ENCODE measurements around the gene CYP1B1. TPM values are rescaled to one million over a fixed set of nuclear protein-coding genes. Genes with fewer than 3 reads are reported as not detected.

The CYP1B1 gene
- total RNA-seq, 2 experiments from 2014 or later = 0.14 to 0.17 TPM

GRCh38 chr2:38056216-38056615 is 19.7 kb downstream of the CYP1B1 start:
- Histone ChIP-seq H3K4me1 (ENCODE audit: insufficient read depth, low read length) (no peaks in the 10 kb centered on the region), H3K9me3 (ENCODE audit: control insufficient read depth in 1 of 2, insufficient read depth in 1 of 2, low read length in 2 of 2) (no peaks in the 10 kb centered on the region), H3K4me3 (ENCODE audit: low read length) (no peak overlapping the region), H3K36me3 (ENCODE audit: insufficient read depth, low read length) (no peaks in the 10 kb centered on the region), H3K27me3 (ENCODE audit: control insufficient read depth in 1 of 2, insufficient read depth in 2 of 2, low read length in 2 of 2) (peaks cover 7% of the 10 kb centered on the region in 2 experiments), H3K27ac (ENCODE audit: low read depth in 1 of 2, low read length in 2 of 2) (no peak overlapping the region)
- no peaks in the 10 kb centered on the region for H3K9me3 Mint-ChIP-seq
- peaks cover 6% of the 10 kb centered on the region for H3K4me1 Mint-ChIP-seq (ENCODE audit: low read depth)
- TF ChIP-seq CTCF (IDR thresholded peaks at IDR 0.05) = no peak
- H3K27ac Mint-ChIP-seq = no peak overlapping the region
- H3K36me3 Mint-ChIP-seq (ENCODE audit: low read depth) = no peaks in the 10 kb centered on the region
- no peak overlapping the region for H3K4me3 Mint-ChIP-seq
- intact Hi-C loops (cut with DNase I, micrococcal nuclease) = no loop called here
- CTCF ChIA-PET = no interaction called here
- peaks cover 32% of the 10 kb centered on the region for H3K27me3 Mint-ChIP-seq
- ATAC-seq (ENCODE audit: poor library complexity) (no peak), DNase-seq (no peak)
- POLR2A ChIA-PET = no interaction called here

- ATAC-seq (ENCODE audit: poor library complexity) = no peak
- Mint-ChIP-seq H3K4me1 (ENCODE audit: low read depth) (no peaks in the 10 kb centered on the region), H3K27me3 (peaks cover 37% of the 10 kb centered on the region), H3K27ac (no peak overlapping the region), H3K4me3 (no peak overlapping the region), H3K36me3 (ENCODE audit: low read depth) (no peaks in the 10 kb centered on the region), H3K9me3 (no peaks in the 10 kb centered on the region)
- Histone ChIP-seq H3K36me3 (ENCODE audit: insufficient read depth, low read length) (no peaks in the 10 kb centered on the region), H3K4me1 (ENCODE audit: insufficient read depth, low read length) (no peaks in the 10 kb centered on the region), H3K27ac (ENCODE audit: low read depth in 1 of 2, low read length in 2 of 2) (no peak overlapping the region), H3K9me3 (ENCODE audit: control insufficient read depth in 1 of 2, insufficient read depth in 1 of 2, low read length in 2 of 2) (no peaks in the 10 kb centered on the region), H3K4me3 (ENCODE audit: low read length) (no peak overlapping the region), H3K27me3 (ENCODE audit: control insufficient read depth in 1 of 2, insufficient read depth in 2 of 2, low read length in 2 of 2) (peaks cover 0 to 6% of the 10 kb centered on the region in 2 experiments)
- intact Hi-C loops (cut with DNase I, micrococcal nuclease) = no loop called here
- POLR2A ChIA-PET = no interaction called here
- TF ChIP-seq CTCF (IDR thresholded peaks at IDR 0.05) = no peak
- no peak for DNase-seq
- CTCF ChIA-PET = no interaction called here
These were observed 30.1 kb downstream of the CYP1B1 start for GRCh38 chr2:38045811-38046210.

GRCh38 chr2:38039121-38039910 is 36.6 kb downstream of the CYP1B1 start:
- H3K36me3 Mint-ChIP-seq (ENCODE audit: low read depth) = no peaks in the 10 kb centered on the region
- H3K4me1 Mint-ChIP-seq (ENCODE audit: low read depth) = no peaks in the 10 kb centered on the region
- Histone ChIP-seq H3K4me3 (ENCODE audit: low read length) (no peak overlapping the region), H3K9me3 (ENCODE audit: control insufficient read depth in 1 of 2, insufficient read depth in 1 of 2, low read length in 2 of 2) (peaks cover 0 to 5% of the 10 kb centered on the region in 2 experiments), H3K27ac (ENCODE audit: low read depth in 1 of 2, low read length in 2 of 2) (no peak overlapping the region), H3K36me3 (ENCODE audit: insufficient read depth, low read length) (no peaks in the 10 kb centered on the region), H3K27me3 (ENCODE audit: control insufficient read depth in 1 of 2, insufficient read depth in 2 of 2, low read length in 2 of 2) (peaks cover 21 to 53% of the 10 kb centered on the region in 2 experiments), H3K4me1 (ENCODE audit: insufficient read depth, low read length) (peaks cover 10% of the 10 kb centered on the region)
- no peak overlapping the region for H3K4me3 Mint-ChIP-seq
- H3K27ac Mint-ChIP-seq = no peak overlapping the region
- intact Hi-C loops (cut with DNase I, micrococcal nuclease) = no loop called here
- ChIA-PET POLR2A (no interaction called here), CTCF (no interaction called here)
- TF ChIP-seq CTCF (IDR thresholded peaks at IDR 0.05) = no peak
- H3K27me3 Mint-ChIP-seq = peaks cover 85% of the 10 kb centered on the region
- peak in 2 of 14 experiments; percentile 7 to 27 for DNase-seq
- no peaks in the 10 kb centered on the region for H3K9me3 Mint-ChIP-seq
- no peak for ATAC-seq (ENCODE audit: poor library complexity)
